ENCODE data around the gene TM7SF3.
A peak's percentile ranks its signal among the peaks of the same experiment; 100 is the strongest.

Gene TM7SF3

DNA sequence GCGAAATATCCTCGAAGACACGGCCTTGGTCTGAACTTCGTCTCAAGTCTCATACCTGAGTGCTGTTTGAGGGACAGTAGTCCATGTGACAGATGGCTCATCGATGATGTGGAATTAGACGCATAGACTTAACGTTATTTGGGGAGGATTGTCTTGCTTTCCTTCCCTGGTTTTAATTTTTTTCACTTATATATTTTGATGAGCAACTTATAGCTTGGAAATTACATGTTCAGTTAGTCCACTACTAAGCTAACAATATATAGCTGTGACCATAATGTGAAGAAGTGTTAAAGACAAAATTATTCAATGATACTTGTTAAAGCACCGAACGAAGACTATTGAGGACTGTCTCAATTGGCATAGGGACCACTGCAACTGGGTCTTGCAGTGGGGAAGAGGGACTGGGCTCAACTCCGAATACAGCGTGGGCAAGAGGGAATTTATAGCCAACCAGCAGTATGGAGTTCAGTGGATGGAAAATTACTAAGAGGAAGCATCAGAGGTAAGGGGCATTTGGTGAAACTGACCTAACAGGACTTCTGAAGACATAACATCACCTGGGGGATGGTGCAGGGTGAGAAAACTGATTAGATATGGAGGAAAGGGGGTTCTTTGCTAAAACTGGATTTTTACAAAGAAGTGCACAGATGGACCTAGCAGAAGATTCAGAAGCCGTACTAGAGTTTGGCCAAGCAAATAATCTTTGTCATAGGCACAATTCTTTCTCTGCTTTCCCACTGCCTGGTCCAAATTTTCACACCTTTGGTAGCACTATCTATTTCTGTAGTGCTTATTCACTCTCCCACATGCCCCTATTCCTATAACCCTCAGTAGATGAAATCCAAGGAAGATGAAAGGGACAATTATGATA lies 910 bp upstream of the TM7SF3 start:
- DNase-seq (ENCODE audit: low spot score) (no peak), FAIRE-seq (no peak)

DNA sequence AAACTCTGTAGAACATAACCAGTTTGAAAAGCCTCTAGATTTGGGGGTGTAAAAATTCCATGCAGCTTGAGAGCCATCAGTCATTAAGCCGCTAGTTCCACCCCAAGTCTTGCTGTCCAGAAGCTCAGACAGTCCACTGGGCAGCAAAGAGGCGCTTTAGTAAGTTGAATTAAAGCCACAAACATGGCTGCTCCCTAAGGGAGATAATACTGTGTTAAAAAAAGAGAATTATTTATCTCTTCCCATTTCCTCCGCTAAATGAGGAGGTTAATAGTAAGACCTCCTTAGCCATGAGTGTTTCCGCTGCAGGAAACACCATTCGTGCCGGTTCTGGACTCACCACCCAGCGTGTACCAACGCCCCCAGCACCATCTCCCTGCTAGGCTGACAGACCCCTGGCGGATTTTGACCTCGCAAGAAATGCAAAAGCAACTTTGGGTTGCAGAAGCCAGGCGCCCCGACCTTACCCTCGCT lies 536 bp downstream of the TM7SF3 start:
- no peak for DNase-seq (ENCODE audit: low spot score)
- FAIRE-seq, result no peak

DNA sequence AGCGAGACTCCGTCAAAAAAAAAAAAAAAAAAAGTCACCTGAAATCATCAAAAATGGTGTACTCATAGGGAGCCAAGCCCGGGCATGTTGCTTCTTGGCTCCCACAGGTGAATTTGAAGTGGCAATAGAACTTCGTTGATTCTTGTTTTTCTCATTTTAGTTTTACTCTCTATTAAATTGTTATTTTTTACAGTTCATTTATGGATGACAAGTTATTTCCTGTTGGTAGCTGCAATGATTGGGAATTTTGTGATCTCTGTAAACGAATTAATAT lies 1.3 kb downstream of the TM7SF3 start:
- DNase-seq (ENCODE audit: low spot score) (no peak), FAIRE-seq (no peak)

DNA sequence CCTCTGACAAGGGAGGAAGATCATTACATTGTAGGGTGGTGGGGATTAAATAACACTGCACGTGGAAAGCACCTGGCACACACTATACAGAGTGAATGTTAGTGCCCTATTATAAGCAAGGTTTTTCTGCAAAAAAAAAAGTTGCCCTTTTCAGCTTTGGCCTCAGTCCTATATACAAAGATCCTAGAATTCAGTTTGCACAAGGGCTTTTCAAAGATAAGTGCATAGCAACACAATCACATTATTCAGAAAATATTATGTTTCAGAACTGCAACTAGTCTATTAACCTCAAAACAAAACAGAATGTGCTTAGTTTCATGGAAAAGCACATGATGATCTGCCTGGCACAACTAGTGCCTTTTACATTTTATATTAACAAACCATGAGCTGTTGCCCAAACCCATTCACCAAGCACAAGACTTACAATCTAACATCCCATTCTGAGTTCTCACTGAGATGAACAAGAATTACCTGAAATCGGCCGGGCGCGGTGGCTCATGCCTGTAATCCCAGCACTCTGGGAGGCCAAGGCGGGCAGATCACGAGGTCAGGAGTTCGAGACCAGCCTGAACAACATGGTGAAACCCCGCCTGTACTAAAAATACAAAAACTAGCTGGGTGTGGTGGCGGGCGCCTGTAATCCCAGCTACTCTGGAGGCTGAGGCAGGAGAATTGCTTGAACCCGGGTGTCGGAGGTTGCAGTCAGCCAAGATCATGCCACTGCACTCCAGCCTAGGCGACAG lies 1.8 kb downstream of the TM7SF3 start:
- FAIRE-seq, result no peak

DNA sequence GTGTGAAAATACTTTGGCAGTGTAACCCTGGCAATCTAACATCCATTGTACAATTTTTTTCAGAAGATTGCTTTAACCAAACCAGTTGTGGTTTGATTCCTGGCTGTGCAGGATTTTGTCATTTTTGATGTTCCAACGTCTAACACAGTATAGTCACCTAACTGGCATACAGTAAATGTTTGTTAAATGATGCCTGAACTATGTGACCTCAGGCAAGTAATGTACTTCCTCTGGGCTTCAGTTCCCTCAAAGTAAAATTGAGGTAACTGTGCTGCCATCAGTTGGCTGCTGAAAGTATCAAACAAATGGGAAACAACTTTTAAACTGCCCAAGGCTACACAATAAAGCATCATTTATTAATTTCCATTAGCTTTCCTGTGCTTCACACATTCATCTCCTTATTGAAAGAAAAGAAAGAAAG lies 4.3 kb downstream of the TM7SF3 start:
- DNase-seq (ENCODE audit: low spot score), result peak; percentile 43
- peak; percentile 65 for FAIRE-seq

More for the DNA sequence above, 1.8 kb downstream of the TM7SF3 start:
- no peak for DNase-seq (ENCODE audit: low spot score)

DNA sequence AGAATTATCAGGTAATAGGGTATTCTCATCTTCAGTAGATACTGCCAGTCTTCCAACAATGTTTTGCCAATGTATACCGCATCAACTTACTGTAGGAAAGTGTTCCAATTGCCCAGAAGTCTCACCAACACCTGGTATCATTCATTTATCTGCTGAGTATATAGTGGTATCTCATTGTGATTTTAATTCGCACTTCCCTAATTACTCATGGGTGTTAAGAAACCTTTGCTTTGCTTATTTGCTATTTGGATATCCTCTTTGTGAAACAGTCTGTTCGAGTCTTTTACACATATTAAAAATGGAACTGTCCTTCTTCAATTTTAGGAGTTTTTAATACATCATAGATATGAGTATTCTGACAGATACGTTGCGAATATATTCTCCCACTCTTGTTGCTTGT lies 6.1 kb downstream of the TM7SF3 start:
- no peak for FAIRE-seq
- no peak for DNase-seq (ENCODE audit: low spot score)

DNA sequence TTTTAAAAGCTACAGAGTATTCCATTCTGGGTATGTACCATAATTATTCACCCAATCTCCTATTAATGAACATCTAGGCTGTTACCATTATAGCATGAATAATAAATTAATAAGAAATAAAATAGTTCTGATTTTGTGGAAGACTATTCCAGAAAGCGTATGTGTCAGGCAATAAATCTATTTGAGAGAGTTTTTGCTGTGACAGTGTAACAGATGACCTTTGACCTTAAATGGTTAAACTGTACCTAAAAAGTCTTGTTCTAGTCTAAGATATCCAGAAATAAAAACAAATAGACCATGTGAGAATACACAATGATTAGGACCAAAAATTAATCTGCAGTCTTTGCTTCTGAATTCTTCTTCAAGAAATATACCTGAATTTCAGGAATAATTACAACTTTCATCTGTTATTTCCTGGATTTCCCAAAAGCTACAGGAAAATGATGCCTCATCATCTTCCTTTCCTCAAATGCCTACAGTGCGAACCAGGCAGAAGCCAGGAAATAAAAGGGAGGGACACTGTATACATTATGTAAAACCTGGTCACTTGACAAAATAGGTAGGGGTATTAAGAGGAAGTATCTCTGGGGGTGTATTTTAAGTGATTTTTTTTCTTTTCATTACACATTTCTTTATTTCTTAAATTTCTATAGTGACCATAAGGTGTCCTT lies 7.3 kb downstream of the TM7SF3 start:
- peak; percentile 14 for FAIRE-seq
- DNase-seq (ENCODE audit: low spot score), result no peak

DNA sequence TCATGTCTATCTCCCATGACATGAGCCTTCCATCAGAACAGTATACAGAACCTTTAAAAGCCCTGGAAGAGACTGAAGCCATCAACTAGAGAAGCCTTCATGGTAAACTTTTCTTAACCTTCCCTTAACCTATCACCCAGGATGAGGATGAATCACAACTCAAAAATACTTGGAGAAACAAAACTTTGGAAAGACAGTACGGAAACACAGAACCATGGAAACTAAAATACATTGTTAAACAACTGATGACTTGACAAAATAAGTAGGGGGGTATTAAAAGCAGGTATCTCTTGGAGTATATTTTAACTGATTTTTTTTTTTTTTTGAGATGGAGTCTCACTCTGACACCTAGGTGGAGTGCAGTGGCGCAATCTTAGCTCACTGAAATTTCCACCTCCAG lies 8.7 kb downstream of the TM7SF3 start:
- DNase-seq (ENCODE audit: low spot score) (peak; percentile 35), FAIRE-seq (peak; percentile 30)

DNA sequence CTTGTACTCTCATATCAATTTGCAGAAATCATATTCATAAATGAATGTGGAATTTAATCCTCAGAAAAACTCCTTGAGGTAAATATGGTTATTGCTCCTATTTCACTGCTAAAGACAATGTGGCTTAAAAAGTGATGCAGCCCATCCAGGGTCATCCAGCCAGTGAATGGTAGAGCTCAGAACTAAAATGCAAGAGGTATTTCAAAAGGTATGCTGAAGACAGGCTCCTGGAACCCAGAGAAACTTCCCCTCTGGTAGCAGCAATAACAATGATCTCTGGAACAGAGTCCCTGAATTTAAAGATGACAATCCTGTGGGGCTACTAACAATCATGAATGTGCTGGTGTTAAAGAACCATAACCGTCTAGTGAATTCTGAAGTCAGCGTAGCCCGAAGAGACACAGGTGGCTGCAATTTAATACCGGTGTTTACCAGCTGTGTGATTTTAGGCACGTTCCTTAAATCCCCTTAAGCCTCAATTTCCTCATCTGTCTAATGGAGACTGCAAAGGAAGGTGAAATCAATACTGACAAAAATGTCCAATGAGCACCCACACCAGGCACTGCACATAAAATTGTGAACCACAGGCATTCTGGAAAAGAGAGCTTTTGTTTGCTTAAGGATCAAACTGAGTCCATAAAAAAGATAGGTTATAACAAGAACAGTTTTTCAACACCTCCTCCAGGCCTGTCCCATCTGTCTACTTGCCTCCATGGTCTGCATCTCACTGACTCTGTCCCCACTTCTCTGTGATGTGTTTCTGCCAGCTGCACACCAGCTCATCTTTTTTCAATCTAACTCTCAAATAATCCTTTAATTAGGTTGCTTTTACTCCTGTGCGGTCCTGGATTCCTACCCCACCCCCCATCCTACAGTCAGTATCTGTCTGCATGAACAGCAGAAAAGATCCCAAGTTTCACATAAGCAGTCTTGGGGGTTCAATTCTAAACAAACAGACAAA lies 10.5 kb downstream of the TM7SF3 start:
- DNase-seq (ENCODE audit: low spot score) (no peak), FAIRE-seq (no peak)

DNA sequence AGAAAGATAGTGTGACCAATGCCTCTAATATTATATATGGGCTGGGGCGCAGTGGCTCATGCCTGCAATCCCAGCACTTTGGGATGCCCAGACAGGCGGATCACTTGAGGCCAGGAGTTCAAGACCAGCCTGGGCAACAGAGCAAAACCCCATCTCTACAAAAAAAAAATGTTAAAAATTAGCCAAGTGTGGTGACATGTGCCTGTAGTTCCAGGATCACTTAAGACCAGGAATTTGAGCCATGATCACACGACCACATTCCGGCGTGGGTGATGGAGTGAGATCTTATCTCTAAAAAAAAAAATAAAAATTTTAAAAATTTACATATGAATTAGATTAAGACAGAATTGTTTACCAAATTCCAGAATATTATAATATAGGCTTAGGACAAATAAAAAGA lies 12.0 kb downstream of the TM7SF3 start:
- peak; percentile 84 for FAIRE-seq

DNA sequence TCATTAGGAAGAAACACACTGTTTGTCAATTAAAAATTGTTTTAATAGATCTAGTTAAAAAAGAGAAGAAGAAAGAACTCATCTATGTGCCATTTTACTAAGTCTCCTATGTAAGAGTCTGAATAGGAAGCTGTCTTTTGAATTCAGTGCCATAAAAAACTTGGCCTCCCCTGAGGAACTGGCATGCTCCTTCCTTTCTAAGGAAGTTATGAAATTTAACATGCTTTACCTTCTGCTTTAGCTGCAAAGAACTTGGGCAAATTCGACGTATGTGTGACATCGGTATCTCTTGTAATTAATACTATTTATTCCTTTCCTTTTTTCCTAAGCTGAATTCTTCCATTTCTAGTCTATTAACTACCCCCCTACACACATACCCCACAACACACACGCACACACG lies 12.5 kb downstream of the TM7SF3 start:
- FAIRE-seq, result no peak
- DNase-seq (ENCODE audit: low spot score), result no peak

More for the DNA sequence above, 12.0 kb downstream of the TM7SF3 start:
- peak; percentile 43 for DNase-seq (ENCODE audit: low spot score)

DNA sequence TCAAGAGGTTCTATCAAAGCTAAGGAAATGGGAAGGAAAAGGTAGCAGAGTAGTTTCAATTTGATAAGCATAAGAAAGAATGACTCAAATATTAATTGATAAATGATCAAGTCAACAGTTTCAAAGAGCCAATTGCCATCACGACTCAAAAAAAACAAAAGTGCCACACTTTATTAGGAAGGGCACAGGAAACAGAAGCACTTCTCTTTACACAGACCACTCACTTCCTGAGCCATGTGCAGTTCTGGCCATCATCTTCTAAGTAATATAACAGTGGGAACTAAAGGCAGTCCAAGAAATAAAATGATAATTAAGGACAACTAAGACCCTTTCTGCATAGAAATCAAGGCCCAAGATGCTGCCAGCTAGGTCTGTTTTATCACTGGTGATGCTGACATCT lies 13.2 kb downstream of the TM7SF3 start:
- no peak for FAIRE-seq
- no peak for DNase-seq (ENCODE audit: low spot score)

DNA sequence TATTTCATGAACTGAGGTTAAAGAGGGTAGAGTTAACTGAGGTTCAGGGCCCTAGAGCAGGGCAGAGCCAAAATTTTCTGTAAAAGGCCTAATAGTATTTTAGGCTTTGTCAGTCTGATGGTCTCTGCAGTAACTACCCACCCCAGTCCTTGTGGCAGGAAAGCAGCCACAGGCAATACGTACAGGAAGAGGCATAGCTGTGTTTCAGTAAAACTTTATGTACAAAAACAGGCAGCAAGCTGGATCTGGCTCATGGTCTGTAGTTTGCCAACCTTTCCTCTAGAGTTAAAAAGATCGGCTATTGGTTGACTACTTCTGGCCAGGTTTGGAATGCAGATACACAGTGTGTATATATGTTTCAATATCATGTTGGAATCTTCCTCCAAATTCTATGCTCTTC lies 17.2 kb downstream of the TM7SF3 start:
- DNase-seq (ENCODE audit: low spot score), result no peak
- no peak for FAIRE-seq

DNA sequence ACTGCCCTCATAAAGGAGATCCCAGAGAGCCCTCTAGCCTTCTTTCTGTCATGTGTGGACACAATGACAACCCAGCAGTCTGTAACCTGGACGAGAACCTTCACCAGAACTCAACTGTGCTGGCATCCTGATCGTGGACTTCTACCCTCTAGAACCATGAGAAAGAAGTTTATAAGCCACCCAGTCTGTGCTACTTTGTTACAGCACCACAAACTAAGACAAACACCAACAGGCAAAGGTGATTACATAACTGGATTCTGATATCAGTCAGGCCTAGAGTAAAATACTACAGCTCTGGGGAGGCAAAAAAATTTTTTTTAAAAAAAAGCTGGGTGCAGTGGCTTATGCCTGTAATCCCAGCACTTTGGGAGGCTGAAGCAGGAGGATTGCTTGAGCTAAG lies 18.5 kb downstream of the TM7SF3 start:
- no peak for DNase-seq (ENCODE audit: low spot score)
- FAIRE-seq, result no peak

DNA sequence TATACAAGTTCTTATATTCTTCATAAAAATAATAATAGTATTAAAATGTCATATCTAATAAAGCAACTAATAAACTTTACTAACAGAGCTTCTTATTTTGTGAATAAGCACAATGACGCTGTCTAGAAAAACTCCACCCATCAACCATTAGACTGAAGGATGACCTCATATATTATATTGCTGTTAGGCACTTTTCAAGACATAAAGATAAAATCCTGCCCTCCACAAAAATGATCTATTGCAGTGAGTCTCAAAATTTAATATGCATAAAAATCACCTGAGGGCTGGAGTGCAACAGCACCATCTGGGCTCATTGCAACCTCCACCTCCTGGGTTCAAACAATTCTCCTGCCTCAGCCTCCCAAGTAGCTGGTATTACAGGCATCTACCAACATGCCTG lies 20.1 kb downstream of the TM7SF3 start:
- no peak for FAIRE-seq
- DNase-seq (ENCODE audit: low spot score), result no peak

DNA sequence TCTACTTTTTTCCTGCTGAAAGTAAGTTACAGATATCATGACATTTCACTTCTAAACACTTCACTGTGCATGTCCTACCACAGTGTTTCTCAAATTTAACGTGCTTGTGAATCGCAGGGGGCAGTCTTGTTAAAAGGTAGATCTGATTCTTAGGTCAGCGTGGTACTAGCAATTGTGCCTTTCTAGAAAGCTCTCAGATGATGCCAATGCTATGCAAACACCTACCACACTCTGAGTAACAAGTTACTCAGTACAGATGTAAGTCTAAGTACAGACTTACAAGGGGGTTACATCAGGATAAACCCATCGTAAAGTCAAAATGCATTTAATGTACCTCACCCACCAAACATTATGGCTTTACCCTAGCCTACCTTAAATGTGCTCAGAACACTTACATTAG lies 22.4 kb downstream of the TM7SF3 start:
- no peak for DNase-seq (ENCODE audit: low spot score)
- FAIRE-seq, result no peak

DNA sequence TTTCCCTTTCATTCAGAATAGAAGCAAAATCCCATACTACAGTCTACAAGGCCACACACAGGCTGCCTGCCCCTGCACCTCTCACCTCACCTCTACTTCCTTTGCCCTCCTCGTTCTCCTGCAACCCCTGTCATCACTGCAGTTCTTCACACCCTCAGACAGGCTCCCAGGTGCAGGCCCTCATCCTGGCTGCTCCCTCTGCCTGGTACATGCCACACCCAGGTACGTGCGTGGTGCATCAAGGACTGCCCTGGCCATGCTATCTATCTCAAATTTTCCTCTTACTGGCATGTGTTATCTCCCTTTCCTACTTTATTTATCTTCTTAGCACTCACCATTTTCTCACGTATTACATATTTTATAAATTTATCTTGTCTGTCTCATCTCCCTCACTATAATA lies 24.3 kb downstream of the TM7SF3 start:
- FAIRE-seq (no peak), DNase-seq (ENCODE audit: low spot score) (no peak)

DNA sequence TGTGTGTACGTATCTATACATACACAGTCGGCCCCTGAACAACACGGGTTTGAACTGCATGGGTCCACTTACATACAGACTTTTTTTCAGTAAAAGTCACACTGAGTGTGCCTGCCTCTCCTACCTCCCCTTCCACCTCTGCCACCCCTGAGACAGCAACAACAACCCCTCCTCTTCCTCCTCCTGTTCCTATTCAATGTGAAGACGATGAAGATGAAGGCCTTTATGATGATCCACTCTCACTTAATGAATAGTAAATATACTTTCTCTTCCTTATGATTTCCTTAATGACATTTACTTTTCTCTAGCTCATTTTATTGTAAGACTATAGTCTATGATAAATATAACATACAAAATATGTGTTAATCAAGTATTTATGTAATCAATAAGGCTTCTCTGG lies 25.5 kb downstream of the TM7SF3 start:
- FAIRE-seq, result no peak
- DNase-seq (ENCODE audit: low spot score), result no peak

DNA sequence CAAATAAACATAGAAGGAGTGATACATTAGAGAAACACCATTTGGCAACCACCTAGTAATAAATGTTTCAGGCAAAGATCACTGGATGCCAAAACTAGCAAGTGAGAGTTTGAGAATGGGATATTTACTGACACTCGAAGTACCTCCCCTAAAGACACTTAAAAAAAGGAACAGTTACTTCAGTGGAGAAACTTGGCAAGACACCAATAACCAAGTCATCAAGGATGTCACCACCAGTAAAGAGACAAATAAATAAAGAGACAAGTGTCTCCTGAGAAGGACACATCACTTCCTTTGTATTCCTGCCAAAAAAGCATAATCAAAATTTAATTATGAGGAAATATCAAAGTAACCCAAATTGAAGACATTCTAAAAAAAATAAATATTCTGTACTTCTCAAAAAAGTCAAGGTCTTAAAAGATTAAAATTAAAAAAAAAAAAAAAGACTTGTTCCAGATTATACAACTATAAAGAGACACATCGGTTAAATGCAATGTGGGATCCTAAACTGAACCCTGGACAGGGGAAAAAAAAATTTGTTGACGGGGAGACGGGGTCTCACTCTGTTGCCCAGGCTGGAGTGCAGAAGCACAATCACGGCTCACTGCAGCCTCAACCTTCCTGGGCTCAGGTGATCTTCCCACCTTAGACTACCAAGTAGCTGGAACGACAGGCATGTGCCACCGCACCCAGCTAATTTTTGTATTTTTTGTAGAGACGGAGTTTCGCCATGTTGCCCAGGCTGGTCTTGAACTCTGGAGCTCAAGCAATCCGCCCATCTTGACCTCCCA lies 26.4 kb downstream of the TM7SF3 start:
- no peak for DNase-seq (ENCODE audit: low spot score)
- no peak for FAIRE-seq

DNA sequence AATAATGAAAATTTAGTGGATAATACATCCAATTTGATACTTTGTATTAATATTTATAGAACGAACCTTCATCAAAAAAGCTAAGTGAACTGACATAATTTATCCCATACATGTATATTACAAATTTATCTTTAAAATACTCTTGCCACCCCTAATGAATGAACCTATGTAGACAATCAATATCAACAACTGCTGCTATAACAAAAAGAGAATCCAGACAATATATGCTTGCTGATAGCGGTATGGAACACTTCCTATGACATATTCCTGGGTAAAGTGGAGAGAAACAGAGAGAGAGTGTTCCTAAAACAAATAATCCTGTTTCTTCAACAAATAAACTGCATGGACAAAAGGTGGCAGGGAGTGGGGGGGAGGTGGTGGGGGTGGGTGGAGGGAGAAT lies 31.3 kb downstream of the TM7SF3 start:
- FAIRE-seq (no peak), DNase-seq (ENCODE audit: low spot score) (no peak)

Measured in RCC 7860 (cell line).